Ishikawa (cell line): ENCODE measurements around the gene NCAPG2.

ENCODE experiments used
- CEBPB ChIP-seq: IDR thresholded peaks from 2 replicates; pipeline ENCODE4 v1.6.1; 2012
- CREB1 ChIP-seq: IDR thresholded peaks from 2 replicates; pipeline ENCODE4 v1.6.1; 2012; ENCODE audit warnings: low read depth
- EGR1 ChIP-seq: IDR thresholded peaks from 2 replicates; pipeline ENCODE4 v1.6.1; 2012
- NFIC ChIP-seq: IDR thresholded peaks from 2 replicates; pipeline ENCODE4 v1.6.1; 2012
- RAD21 ChIP-seq: IDR thresholded peaks from 2 replicates; pipeline ENCODE4 v1.6.1; 2012; ENCODE audit warnings: low read depth
- TCF12 ChIP-seq: IDR thresholded peaks from 2 replicates; pipeline ENCODE4 v1.6.1; 2012; ENCODE audit warnings: low read depth
- ZBTB7A ChIP-seq: IDR thresholded peaks from 2 replicates; pipeline ENCODE4 v1.6.1; 2012; ENCODE audit warnings: low read depth

NCAPG2 gene

GRCh38 chr7:158581440-158582088 is 123.0 kb downstream of the NCAPG2 start:
- TF ChIP-seq EGR1 (no peak), RAD21 (no peak), CREB1 (no peak), NFIC (no peak), ZBTB7A (no peak), CEBPB (no peak), TCF12 (no peak)
